Measurements from ENCODE around the gene CDKN2B-AS1.

- TF ChIP-seq CTCF (IDR thresholded peaks at IDR 0.05) (no peak), POLR2A (IDR thresholded peaks at IDR 0.05) (no peak), POLR2AphosphoS5 (IDR thresholded peaks at IDR 0.05) (no peak), EP300 (IDR thresholded peaks at IDR 0.05) (no peak)
Measured at GRCh38 chr9:21983561-21983935, 11.0 kb upstream of the CDKN2B-AS1 start.
